AG09309 (cell line): ENCODE results near the gene EYS.

Experiments
- DNase-seq: peaks from one replicate; pipeline ENCODE4 v3.0.0-alpha.2; 2010; ENCODE audit warnings: low read depth
- H3K4me3 ChIP-seq: 2 replicates; pipeline ENCODE4 v1.5.1; 2011; ENCODE audit warnings: mild to moderate bottlenecking, low read depth, low read length, moderate library complexity; ENCODE audit not compliant: control insufficient read depth
- CTCF ChIP-seq: IDR thresholded peaks from 2 replicates; pipeline ENCODE4 v1.5.1; 2011; ENCODE audit warnings: mild to moderate bottlenecking, low read depth, low read length, inconsistent platforms; ENCODE audit not compliant: insufficient read depth, control insufficient read depth; ENCODE audit errors: missing control alignments

EYS gene

DNA sequence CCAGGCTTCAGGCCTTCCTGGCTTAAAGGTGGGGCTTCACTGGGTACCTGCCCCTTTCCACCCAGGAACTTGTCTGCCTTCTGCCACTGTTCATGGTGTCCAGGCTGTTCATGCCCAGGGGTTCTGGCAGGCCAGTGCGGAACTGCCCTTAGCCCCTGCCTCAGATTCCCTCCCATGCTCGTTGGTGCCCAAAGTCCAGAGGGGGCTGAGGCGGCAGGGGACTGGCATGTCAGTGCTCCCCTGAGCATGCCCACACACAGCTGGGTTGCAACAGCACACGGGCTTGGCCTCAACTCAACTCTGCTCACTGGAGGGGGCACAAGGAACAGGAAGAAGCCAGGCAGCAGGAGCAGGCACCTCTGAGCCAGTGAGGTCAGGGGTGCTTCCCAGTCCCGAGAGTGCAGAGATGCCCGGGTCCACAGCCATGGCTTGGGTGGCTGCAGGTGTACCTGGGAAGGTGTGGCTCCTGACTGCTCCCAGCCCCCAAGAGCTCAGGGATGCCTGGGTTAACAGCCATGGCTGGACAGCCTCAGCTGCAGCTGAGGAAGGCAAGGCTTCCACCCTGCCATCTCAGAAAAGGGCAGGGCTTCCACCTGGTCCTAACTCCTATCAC, 845.9 kb downstream of the EYS start:
- TF ChIP-seq CTCF, result no peak
- DNase-seq, result no peak
- H3K4me3 ChIP-seq, result no peak overlapping the region

- DNase-seq, result no peak
- no peak overlapping the region for H3K4me3 ChIP-seq
- TF ChIP-seq CTCF, result no peak
Observed at GRCh38 chr6:64860203-64860602, 846.8 kb downstream of the EYS start.

DNA sequence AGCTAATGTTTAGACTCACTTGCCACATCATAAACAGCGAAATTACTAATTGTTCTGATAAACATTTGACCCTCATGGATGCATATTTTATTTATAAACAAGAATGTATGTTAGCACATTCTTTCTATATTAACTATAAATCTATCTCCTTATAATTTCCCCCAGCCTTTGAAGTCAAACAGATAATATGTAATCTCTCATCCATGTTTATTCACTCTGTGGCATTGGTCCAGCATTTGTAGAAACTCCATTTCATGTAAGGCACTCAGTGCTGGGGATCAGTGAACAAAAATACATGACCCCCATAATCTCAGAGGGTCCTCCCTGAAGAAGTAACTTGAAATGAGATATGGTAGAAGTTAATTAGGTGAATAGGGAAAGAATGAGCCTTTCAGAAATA, 856.9 kb downstream of the EYS start:
- no peak for DNase-seq
- no peak overlapping the region for H3K4me3 ChIP-seq
- no peak for TF ChIP-seq CTCF

DNA sequence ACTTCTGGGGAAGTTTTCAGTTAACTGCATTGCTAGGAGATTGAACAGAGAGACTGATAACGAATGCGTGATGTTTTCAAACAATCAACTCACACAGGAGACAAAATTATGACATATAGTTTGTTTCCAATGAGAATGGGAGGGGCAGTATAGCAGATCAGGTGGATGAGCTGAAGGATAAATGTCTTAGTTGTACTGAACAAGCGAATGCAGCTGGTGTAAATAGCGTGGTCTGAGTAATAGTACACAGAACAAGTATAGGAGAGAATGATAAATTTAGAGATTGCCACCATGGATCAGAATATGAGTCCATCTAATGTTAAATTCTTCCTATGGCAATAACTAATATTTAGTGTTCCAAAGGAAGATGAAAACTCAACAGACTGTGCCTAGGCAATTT, 858.6 kb downstream of the EYS start:
- H3K4me3 ChIP-seq, result no peak overlapping the region
- no peak for TF ChIP-seq CTCF
- DNase-seq, result no peak

DNA sequence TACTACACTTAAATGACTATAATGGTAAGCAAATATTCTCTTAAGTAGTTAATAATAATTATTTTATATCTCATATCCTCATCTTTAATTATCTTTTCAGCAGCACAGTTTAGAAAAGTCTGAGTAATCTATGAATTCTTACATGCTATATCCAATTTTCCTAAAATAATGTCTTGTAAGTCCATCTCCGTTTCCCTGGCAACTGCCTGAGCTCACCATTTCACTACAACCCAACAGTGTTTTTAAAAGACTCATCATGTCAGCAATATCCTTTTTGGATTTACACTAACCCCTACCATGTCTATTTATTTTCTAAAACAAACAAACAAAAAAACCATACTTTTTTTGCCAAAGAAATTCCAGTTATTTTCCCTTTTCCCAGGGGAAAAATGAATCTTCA, 859.6 kb downstream of the EYS start:
- no peak for DNase-seq
- no peak overlapping the region for H3K4me3 ChIP-seq
- no peak for TF ChIP-seq CTCF

DNA sequence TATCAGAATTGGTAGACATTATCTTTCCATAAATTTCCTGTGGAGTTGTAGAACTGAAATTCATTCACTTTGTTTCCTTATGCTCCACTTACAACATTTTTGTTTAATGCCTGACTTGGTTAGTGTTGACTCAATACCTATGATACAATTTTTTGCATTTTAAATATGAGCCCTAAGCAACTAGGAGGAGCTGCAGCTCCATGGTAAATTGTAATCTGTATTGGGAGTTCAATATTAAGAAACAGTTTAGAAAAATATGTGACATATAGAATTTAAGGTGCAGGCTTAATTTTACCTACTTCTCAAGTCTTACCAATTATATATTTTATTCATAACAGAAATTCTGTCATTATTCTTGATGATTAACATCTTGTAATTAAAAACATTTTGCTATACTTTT, 868.3 kb downstream of the EYS start:
- no peak for DNase-seq
- no peak for TF ChIP-seq CTCF
- no peak overlapping the region for H3K4me3 ChIP-seq

GRCh38 chr6:64831680-64832079, 875.3 kb downstream of the EYS start:
- H3K4me3 ChIP-seq, result no peak overlapping the region
- no peak for DNase-seq
- TF ChIP-seq CTCF, result no peak
